ENCODE results near the gene KLK11.

DNA sequence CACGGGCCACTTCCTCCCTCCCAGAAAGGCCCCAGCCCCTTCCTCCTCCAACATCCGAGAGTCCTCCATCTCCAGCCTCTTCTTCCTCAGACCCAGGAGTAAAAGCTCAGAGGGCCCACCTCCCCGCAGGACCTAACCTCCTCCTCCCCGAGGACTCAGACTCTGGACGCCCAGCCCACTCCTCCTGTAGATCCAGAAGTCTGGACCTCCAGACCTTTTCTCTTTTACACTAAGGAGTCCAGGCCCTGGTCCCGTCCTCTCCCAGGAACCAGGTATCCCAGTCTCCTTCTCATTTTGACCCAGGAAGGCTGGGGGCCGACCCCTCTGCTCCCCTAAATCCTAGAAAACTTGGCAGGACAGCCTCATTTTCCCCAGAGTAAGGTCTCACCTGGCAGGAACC, 23.1 kb downstream of the KLK11 start:
- TF ChIP-seq EZH2 (IDR thresholded peaks at IDR 0.05; ENCODE audit: insufficient read depth, poor library complexity, severe bottlenecking) (no peak), EZH2phosphoT487 (IDR thresholded peaks at IDR 0.05; ENCODE audit: insufficient read depth, low read depth) (no peak)
